HG02588 (cell line): ENCODE data around the gene SLC30A7.
"Not testable (repeated sequence)": the region's sequence is repeated elsewhere in the genome, so short reads cannot be mapped to it uniquely, and the experiment has no call there.

Experiments
- ATAC-seq: cut with Tn5 transposase; IDR thresholded peaks from one replicate; pipeline ENCODE4 v1.9.1; 2021; ENCODE audit warnings: mild to moderate bottlenecking, moderate library complexity; ENCODE audit not compliant: unreplicated experiment

Gene SLC30A7

DNA sequence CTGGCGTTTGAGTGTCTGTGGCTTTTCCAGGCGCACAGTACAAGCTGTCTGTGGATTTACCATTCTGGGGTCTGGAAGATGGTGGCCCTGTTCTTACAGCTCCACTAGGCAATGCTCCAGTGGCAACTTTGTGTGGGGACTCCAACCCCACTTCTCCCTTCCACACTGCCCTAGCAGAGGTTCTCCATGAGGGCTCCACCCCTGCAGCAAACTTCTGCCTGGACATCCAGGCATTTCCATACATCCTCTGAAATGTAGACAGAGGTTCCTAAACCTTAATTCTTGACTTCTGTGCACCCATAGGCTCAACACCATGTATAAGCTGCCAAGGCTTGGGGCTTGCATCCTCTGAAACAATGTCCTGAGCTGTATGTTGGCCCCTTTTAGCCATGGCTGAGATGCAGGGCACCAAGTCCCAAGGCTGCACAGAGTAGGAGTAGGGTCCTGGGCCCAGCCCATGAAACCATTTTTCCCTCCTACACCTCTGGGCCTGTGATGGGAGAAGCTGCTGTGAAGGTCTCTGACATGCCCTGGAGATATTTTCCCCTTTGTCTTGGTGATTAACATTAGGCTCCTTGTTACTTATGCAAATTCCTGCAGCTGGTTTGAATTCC is 5.9 kb upstream of the SLC30A7 start:
- not testable (repeated sequence) for ATAC-seq

DNA sequence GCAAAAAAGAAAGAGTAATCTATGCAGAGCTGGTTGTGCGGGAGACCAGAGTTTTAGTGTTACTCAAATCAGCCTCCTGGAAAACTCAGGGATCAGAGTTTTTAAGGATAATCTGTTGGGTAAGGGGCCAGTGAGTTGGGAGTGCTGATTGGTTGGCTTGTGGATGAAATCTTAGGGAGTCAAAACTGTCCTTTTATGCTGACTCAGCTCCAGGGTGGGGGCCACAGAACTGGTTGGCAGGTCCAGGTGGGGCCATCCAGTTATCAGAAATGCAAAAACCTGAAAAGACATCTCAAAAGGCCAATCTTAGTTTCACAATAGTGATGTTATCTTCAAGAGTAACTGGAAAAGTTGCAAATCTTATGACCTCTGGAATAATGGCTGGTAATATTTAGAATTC is 4.5 kb upstream of the SLC30A7 start:
- ATAC-seq: no peak

DNA sequence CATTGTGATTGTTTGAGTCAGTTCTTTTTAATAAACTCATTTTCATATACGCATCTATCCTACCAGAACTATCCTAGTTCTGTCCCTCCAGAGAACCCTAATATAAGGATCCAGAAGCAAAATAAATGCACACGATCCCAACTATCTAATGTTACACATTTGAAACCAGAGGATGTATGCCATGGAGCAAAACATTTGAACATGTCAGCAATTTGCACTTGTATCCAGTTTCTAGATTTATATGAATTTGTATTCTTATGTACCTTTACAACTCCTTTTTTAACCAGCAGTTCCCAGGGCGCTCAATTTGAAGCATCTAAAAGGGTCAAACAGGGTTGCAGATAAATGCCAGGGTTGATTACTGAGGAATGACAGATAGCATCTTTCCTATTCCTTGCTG is 3.3 kb upstream of the SLC30A7 start:
- no peak for ATAC-seq

DNA sequence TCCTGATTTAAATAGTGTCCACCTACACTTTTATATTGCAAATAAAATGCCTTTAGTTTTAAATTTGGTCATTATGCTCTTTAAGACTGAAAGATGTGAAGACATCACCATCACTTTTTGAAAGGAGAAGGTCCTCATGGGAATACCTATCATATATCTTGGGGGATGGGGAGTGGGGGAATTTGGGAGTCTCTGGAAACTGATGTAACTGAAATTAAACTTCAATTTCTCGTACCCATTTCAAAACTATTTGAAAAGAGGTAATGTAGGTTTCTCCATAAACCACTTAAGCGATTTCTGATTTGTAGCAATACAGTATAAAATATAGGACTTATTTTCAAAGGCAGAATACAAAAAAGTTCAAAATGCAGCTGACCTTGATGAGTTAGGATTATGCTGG is 2.2 kb upstream of the SLC30A7 start:
- ATAC-seq: no peak

DNA sequence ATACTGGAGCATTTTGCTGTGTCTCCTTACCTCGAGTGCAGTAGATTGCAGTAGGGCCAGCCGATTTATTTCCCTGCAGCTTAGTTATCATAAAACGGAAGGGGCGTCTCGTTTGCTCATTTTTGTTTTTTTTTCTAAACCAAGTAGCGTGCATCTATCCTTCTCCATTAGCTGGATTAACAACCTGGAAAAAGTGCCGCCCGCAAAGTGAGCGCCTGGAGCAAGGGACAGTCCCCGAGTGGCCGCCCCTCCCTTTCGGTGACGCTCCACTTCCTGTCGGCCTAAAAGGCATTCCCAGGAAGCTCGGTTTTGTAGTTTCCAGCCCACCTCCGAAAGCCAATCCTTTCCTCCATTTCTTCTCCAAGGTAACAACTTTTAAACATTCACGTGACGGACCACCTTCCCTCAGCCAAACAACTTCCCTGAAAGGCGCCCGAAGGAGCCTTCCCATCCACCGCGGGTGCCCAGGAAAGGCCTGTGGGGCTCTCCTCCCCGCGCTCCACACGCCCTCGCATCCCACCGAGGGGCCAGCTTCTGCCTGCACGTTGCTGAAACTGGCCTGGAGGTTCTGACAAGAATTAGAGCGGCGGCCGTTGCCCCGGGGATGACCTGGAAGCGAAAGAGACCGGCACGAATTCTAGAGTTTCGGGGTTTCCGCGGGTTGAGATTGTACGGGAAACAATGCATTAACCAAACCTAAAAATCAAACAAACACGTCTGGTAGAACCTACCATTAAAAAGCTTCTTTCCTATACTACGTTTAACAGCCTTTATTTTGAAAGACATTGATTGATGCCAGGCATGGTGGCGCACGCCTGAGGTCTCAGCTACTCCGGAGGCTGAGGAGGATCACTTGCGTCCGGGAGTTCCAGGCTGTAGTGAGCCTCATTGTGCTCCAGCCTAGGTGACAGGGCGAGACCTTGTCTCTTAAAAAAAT is 1.0 kb upstream of the SLC30A7 start, which contains the start of gene EXTL2:
Gene EXTL2, minus strand, starts transcription at position 240 of the 937 bp plus-strand sequence. CDS start 6,085 bp downstream, outside the sequence.
- ATAC-seq: peak; percentile 34

DNA sequence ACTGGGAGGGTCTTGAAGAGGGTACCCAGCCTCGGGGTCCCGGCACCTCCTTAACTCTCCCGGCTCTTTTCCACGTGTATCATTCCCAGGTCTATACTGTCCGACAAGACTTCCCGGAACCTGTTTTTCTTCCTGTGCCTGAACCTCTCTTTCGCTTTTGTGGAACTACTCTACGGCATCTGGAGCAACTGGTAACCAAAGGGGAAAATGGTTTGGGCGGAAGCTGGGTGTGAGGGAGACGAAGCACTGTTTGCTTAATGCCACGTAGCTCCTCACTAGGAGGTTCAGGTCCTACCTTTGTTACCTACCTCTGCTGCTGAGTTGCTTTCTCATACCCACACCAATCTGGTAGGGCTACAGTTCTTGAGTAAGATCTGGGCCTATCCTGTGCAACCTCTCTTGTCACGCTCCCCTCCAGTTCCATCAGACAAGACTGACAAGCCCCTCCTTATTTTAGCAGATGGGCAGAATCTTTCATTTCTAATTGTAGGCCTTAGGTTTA is 642 bp downstream of the SLC30A7 start:
- ATAC-seq: peak; percentile 24

DNA sequence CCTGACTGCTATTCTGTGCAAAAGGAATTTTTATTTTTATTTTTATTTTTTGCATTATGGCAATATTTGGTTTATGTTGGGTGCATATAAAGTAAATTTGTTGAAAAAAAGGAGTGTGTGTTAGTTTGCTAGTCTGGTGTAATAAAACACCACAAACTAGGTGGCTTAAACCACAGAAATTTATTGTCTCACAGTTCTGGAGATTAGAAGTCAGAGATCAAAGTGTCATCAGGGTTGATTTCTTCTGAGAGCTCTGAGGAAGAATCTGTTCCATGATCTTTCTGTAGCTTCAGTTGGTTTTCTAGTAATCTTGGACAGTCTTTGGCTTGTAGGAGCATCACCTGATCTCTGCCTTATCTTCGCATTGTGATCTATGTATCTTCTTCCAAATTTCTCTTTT is 6.5 kb downstream of the SLC30A7 start:
- no peak for ATAC-seq

DNA sequence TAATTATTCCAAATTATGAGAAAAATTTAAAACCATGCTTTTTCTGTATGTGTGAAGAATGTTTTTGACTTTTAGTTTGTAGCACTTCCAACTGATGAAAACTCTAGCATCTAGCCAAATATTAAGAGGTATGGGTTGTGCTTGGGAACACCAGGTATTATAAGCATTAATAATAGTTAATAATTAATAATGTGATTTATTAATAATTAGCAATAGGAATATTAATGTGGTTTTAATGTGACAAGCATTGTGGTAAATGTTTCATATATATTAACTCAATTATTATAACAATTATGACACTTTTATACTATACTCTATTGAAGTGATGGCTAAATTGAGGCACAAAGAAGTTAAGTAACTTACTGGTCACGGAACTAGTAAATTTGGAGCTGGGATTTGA is 7.9 kb downstream of the SLC30A7 start:
- ATAC-seq: no peak

DNA sequence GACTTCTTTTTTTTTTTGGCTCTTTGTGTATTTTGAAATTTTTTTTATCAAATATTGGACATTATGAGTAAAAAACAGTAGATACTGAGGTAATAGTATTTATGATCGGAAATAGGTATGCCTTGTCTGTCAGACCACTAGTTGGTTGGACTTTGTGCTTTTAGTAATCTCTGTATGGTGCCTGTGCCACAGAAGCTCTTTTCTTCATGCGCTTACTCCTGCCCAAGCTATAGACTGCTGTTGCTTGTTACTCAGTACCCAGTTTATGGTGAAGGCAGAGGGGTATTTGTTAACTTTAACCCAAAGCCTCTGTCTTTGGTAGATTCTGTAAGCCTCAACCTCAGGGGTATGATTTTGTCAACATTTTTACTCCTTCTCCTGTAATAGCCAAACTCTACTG is 8.6 kb downstream of the SLC30A7 start:
- ATAC-seq: no peak

DNA sequence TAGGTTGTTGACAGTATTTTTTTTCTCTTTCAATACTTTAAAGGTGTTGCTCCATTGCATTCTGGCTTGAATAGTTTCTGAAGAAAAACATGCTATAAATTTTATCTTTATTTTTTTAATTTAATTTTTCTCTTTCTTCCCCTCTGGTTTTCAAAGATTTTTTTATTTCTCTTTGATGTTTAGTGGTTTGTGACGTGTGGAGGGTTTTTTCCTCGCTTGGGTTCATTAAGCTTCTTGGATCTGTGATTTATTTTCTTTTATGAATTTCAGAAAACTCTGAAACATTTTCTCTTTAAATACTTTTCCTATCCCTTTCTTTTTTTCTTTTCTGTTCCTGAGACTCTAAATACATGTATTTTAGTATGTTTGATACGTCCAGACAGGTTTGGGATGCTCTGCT is 9.3 kb downstream of the SLC30A7 start:
- ATAC-seq: no peak

DNA sequence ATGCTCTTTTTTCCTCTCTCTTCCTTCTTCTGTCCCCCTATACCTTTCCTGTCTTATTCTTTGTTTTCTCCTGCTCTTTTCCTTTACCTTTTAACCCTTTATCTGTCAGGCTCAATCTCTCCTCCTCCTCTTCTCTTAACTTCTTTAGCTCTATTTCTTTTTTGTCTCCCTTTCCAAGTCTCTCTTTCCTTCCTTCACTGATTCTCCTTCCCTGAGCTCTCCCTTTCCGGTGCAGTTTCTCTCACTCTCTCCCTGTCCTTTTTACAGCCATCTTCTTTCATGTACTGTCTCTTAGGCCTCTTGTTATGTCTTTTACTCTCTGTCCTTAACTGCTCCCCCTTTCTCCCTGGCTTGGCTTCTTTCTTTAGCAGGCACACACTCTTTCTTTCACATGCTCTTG is 12.0 kb downstream of the SLC30A7 start:
- no peak for ATAC-seq

DNA sequence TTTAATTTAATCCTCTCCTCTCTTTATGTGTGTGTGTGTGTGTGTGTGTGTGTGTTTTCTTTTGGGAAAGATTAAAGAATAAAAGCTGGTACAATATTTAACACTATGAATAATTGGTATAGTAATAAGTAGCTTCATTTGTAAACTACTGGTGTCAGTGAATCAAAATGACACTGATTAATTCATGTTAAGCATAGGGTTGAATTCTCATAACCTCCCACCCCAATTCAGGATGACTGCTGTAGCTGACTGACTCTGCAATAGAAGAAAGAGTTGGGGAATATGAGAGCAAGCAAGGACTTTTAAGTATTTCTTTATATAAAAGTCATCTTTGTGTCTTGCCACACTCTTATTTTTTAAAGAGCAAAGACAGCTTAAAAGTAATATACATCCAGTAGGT is 13.1 kb downstream of the SLC30A7 start:
- ATAC-seq: no peak

DNA sequence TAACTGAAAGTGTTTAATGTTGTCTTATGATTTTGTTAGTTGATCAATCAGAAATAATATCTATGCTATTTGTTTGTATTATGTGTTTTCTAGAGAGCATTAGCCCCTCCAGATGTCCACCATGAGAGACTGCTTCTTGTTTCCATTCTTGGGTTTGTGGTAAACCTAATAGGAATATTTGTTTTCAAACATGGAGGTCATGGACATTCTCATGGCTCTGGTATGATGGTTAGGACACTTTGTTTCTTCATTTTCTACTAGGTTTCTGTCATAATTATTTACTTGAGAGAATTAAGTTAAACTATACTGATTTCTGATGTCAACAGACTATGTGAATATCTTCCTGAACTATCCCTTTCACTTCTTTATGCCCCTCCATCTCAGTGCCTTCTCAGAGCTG is 16.1 kb downstream of the SLC30A7 start:
- ATAC-seq: no peak

DNA sequence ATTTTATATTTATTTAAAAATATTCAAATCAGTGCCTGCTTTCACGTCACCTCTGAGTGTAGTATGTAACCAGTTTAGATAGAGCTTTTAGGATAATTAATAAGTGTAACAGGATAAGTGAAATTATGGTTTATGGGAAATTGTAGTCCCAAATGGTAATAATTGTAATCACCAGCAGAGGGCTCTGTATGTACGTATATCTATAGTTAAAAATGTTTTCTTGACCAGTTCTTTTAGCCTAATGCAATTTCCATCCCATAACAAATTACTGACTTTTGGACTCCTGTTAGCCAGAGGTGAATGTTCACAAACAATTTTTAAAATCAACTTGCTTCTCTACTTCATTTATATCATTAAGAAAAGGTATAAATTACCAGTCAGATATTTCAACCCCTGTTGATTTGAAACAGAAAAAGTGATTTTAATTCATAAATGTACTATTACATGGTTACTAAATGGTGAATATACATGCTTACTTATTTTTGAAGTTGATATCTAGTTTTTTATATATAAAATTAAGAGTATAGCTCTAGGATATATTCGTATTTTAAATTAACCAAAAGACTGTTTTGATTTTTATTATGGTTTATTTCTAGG is 25.3 kb downstream of the SLC30A7 start:
- no peak for ATAC-seq

DNA sequence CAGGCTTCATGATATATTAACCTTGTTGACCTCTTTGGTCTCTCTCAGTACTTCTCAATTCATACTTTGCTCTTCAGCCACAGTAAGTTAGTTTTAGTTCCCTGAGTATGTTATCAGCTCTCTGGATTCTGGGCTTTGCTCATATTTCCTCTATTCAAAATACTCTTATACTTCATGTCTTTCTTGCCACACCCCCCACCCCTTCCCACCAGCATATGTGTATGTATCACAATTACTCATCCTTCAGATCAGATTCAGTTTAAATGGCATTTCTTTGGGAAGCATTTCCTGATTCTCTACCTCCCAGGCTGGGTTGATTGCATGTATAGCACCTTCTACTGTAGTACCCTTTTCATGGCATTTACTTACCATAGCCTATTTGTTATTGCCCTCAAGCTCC is 28.3 kb downstream of the SLC30A7 start:
- ATAC-seq: no peak

DNA sequence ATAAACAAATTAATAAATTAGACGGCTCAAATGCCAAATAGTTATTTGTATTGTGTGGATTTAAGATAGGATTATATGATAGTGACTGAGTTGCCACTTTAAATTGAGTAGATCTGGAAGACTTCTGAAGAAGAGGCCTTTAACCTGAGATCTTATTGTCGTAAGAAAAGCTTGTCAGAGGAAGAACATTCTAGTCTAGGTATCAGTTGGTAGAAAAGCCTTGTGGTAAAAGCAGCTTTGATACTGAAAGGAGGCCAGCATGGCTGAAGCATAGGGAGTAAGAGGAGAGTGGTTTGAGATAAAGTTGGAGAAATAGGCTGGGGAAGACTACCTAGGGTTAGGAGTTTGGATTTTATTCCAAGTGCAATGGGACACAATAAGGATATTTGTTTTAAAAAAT is 29.1 kb downstream of the SLC30A7 start:
- no peak for ATAC-seq

DNA sequence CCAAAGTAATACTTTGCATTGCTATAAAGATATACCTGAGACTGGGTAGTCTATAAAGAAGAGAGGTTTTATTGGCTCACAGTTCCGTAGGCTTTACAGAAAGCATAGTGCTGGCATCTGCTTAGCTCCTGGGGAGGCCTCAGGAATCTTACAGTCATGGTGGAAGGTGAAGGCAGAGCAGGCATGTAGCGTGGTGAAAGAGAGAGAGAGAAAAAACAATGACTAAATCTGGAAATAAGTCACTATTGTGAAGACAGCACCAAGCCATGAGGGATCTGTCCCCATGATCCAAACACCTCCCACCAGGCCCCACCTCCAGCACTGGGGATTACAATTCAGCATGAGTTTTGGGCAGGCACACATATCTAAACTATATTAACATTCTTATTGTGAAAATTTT is 30.4 kb downstream of the SLC30A7 start:
- no peak for ATAC-seq

DNA sequence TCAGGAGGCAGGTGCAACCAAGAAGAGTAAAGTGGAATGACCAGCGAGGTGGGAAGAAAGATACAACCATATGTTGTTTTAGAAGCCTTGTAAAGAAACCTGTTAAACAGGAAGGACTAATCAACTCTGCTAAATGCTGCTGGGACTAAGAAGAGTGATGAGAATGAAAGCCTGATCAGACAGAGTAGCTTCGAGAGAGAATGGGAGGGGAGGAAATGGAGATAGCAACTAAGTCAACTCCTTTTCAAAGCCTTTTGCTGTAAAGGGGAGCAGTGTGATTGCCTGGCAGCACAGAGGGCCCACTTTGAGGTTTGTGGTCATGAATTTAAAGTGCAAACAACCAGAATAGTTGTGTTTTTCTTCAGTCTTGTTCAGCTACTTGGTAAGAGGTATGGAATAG is 31.4 kb downstream of the SLC30A7 start:
- ATAC-seq: no peak

DNA sequence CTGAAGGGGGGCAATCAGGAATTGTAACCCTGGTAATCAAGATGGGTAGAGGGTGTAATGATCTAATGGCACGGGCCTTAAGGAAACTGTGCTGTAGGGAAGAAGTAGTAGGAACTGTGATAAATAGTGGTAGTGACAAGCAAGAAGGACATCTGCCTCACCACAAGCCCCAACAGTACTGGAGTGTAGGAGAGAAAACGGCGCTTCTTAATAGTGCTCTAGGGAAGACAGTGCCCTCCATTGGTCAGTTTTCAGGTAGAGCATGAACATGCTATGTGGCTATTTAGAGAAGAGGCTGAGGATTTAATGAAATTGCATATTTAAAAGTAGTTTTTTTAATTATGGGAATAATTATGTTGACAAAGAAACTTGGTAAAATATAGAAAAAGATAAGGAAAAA is 32.2 kb downstream of the SLC30A7 start:
- no peak for ATAC-seq

DNA sequence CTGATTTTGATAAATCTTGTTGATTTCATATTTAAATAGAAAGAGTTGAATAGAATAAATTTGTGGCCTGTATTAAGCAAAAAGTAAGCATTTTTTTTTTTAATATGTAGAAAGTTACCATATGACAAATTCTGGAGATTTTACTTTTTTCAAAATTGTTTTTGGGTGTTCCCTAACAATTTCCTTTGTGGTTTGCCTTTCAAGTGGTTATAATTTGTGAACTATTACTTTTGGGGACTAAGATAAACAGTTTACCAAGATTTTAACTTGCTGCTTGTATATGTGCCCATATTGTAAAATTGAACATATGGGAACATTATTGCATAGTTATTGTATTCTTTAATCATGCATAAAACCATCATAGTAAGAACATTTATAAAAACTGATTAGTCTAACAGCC is 34.6 kb downstream of the SLC30A7 start:
- ATAC-seq: no peak

DNA sequence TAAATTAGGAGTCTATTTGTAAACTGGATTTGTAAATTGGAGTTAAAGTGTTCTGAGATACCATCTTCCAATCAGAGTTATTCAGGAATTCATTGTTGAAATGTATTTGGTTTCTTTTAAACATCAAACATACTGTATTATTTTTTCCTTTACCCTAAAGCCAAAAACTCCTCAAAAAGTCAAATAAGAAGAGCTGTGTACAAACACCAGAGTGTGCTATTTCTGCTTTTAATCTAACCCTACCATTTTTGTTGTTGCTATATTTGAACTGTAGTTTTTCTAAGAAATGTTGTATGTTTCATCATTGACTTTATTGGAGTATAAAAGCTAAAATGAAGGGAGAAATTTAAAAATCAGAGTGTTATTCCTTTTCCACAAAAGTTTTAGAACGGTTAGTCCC is 35.8 kb downstream of the SLC30A7 start:
- ATAC-seq: no peak

DNA sequence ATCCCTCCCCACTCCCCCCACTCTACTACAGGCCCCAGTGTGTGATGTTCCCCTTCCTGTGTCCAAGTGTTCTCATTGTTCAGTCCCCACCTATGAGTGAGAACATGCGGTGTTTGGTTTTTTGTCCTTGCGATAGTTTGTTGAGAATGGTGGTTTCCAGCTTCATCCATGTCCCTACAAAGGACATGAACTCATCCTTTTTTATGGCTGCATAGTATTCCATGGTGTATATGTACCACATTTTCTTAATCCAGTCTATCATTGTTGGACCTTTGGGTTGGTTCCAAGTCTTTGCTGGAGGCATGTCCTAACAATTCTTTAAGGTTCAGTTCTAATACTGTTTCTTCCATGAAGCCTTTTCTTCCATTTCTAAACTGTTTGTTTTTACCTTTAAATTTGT is 37.7 kb downstream of the SLC30A7 start:
- ATAC-seq: not testable (repeated sequence)
